GM19328 (cell line): ENCODE results near the gene TBC1D10B.
"Not testable (repeated sequence)": the region's sequence is repeated elsewhere in the genome, so short reads cannot be mapped to it uniquely, and the experiment has no call there.

ENCODE experiments used
- ATAC-seq: cut with Tn5 transposase; IDR thresholded peaks from one replicate; pipeline ENCODE4 v1.9.1; 2021; ENCODE audit warnings: mild to moderate bottlenecking, moderate library complexity; ENCODE audit not compliant: unreplicated experiment

TBC1D10B gene

GRCh38 chr16:30356401-30357084 is 13.8 kb downstream of the TBC1D10B start:
- no peak for ATAC-seq

GRCh38 chr16:30355954-30356308 is 14.4 kb downstream of the TBC1D10B start:
- ATAC-seq: no peak

DNA sequence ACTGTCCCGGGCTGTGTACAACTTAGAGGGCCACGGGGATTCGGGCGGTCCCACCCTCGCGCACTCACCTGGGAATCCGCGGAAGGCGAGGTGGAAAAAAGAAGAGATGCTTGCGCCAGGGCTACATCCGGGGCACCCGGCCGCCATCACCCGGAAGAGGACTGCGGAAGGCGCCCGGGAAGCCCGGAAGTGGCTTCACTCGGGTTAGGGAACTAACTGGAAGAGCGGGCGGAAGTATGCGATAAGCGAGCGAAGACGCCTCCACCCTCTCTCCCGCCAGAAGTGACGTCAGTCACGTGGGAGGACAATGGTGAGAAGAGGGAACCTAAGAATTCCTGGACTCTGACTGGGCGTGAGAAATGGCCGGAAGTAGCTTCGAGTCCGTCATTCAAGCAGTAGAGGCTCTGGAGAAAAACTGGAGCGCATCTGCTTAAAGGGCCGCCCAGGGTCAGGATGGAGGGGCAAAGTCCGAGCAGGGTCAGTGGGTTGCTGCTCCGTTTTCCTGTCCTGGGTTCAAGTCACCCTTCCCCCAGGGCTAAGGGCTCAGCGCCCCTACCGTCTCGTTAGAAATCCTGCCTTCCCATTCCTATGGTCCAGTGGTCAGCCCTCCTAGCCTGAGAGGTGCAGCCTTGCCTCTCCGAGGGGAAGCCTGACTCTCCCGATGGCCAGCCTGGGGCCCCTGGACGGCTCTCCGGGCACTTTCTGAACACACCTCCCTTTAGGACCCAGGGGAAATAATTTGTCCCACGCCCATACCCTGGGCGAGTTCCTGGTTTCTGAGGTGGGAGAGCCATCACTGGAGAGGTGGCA is 14.9 kb downstream of the TBC1D10B start, which contains the start of gene CD2BP2:
TSS of gene CD2BP2 (minus strand) at position 165 of the 810 bp plus-strand sequence. CDS start 627 bp downstream, outside the sequence.
- peak; percentile 62 for ATAC-seq

DNA sequence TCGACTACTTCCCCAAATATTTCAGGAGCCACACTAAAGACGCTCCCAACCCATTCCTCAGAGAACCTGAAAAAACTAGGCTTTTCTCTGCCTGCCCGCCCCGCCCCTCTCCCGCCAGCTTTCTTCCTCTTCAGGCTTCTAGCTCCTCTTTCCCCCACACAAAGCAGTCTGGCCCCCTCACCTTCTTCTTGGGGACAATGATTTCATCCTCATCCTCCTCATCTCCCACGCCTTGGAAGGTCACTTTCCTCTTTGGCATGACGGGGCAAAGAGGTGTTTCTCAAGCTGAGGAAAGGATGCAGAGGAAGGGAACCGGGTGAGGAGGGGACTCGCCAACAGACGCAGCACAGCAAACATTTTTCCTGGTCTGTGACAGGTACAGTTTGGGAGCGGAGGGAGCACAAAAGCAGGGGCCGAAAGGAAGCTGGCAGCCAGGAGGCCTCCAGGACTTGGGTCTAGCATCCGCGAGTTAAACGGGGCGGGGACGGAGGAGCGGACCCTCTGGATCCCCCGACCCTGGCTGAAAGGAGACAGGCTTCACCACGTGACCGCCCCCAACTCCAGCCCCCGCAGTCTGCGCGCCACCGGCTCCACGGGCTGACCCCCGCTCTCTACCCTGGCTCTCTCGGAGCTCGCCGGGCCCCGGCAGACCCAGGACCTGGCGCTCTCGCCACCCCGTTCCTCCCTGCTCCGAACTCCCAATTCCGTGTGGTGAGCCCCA is 15.7 kb downstream of the TBC1D10B start:
- peak; percentile 23 for ATAC-seq

DNA sequence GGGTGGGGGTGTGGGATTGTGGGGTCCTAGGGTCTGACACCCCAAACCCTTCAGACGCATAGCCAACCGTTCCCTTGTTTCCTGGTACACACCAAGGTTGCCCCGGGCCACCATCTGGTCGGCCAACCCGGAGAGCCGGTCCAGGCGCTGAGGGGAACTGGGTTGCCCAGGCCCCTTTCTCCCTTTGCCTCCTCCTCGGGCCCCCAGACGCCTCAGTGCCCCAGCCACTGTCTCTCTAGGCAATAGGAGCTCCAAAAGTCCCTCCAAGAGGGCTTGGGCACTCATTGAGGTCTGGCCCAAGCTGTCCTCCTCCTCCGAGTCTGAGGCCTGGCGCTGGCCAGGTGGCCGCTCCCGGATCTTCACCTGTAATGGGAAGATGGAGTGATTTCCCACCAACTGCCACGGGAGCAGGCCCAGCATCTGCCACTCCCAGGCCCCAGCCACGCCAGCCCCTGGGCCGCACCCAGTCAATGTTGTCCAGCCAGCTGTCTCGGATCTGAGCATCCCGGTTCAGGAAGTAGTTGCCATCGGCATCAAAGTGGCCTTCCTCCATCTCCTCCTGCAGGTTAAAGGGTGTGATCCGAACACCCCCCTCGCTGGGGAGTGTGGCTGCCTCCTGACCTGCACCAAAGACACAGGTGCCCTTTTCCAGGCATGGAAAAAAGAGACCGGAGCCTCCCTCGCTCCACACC is 16.7 kb downstream of the TBC1D10B start:
- no peak for ATAC-seq

DNA sequence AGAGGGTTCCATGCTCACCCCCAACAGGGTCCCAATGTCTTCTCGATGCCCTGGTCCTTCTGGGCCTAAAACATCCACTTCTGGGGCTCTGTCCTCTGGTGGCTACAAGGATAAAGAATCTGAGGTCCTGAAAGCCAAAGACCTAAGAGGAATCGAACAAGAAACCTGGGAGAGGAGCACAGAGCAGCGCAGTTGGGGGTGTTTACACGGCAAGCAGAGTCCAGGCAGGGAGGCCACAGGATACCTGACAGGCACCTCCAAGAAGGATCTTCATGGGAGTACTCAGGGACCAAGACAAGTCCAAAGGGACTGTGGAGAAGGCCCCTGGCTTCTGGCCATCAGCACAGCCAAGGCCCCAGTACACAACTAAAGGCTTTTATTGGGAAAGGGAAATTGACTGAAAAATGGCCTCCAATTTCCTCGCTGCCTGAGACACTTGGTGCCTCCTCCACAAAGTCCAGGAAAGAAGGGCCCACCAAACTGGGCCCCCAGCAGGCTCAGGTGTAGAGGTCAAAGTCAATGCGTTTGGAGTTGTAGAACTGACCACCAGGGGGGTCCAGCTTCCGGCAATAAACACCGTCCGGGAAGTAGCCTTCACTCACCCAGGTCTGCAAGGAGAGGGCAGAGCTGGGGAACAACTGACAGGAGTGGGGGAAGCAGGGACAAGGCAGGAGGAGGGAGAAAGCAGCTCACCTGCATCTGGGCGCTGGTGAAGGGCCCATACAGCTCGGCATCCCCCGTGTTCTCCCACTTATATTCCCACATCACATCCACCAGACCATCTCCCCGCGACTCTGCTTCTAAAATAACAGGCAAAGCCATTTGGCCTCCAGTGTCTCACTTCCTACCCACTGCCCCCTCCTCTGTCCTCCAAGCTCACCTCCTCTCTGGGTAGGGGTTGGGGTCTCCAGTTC is 17.5 kb downstream of the TBC1D10B start:
- no peak for ATAC-seq

DNA sequence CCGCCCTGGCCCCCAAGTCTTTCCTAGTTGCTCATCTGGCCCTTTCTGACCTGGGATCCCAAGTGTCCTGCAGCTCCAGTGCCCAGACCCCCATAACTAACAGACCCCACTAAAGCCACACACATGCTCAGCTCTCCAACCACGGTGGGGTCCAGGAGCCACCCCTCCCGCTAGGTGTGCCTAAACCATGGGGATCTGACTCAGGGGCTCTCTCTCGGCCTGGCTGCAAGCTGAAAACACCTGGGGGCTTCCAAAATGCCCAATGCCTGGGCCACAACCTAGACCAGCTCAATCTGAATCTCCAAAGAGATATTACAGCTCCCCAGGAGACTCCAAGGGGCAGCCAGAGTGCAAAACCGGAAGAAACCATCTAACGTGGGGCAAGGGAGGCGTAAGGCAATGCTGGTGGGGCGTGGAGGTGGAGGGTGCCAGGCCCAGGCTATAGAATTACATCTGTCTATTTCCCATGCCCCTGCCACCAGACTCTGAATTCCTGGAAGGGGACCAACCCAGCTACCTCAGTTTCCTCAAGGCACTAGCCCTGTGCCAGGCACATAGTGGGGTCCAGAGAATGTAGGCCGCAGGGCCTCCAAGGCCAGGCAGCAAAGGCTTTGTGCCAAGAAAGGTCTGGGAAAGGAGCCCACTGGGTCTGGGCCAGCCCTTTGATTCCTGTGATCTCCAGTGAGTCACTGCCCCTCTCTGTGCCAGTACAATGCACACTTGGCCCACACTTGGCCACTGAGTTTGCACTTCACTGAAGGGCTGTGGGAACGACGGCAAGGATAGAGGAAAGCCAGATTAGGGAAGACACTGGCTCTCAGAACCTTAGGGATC is 18.5 kb downstream of the TBC1D10B start:
- ATAC-seq: no peak

GRCh38 chr16:30351001-30351441 is 19.3 kb downstream of the TBC1D10B start:
- no peak for ATAC-seq

DNA sequence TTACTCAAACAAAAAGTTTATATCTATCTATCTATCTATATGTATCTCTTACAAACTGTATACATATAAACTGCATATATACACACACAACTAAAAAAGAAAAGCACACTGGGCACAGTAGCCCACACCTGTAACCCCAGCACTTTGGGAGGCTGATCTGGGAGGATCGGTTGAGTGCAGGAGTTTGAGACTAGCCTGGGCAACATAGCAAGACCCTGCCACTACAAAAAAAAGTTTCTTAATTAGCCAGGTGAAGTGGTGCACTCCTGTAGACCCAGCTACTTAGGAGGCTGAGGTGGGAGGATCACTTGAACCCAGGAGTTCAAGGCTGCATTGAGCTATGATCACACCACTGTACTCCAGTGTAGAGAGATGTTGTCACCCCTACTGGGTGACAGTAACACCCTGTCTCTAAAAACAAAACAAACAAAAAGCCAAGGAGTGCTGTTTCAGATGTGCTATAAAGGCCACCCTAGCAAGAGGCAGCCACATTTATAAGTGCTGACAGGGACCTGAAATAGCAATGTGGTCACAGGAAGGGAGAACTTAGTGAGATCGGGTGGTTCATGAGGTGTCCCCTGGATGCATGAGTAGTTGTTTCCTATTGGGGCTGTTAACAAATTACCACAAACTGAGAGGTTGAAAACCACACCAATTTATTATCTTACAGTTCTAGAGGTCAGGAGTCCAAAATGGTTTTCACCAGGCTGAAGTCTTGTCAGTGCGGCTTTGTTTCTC is 20.0 kb downstream of the TBC1D10B start:
- no peak for ATAC-seq

- no peak for ATAC-seq
Measured at GRCh38 chr16:30349675-30350074, 20.6 kb downstream of the TBC1D10B start.

DNA sequence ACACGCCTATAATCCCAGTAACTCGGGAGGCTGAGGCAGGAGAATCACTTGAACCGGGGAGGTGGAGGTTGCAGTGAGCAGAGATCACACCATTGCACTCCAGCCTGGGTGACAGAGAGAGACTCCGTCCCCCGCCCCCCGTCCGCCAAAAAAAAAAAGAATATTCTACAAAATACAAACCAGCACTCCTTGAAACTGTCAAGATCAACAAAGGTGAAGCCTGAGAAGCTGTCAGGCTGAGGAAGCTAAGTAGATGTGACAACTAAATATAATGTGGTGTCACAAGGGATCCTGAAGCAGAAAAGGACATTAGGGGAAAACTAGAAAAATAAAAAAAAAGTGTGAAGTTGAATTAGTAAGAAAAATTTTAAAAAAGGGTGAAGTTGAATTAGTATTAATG is 21.4 kb downstream of the TBC1D10B start:
- no peak for ATAC-seq

DNA sequence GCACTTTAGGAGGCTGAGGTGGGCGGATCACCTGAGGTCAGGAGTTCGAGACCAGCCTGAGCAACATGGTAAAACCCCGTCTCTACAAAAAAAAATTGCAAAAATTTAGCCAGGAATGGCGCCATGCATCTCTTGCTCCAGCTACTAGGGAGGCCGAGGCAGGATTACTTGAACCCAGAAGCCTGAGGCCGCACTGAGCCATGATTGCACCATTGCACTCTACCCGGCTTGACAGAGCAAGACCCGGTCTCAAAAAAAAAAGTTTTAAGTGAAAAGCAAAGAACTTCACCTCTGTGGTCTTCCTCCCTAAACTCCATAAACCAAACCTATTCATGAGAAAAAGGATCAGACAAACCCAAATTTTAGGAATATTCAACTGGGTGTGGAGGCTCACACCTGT is 22.2 kb downstream of the TBC1D10B start:
- ATAC-seq: no peak

DNA sequence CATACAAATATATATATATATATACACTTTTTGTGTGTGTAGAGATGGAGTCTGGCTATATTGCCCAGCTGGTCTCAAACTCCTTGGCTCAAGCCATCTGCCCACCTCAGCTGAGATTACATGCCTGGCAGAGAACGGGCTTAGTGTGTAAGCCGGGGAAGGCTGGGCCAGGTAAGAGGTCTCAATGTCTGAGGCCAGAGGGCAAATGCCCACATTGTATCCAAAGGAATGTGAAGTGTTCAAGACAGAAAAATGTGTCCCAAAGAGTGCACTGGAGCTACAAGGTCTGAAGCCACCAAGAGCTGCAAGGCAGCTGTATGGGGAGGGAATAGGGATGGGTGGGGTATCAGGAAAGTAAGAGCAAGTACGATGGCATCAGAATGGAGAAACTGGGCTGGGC is 24.0 kb downstream of the TBC1D10B start:
- ATAC-seq: no peak

- ATAC-seq: not testable (repeated sequence)
Measured at GRCh38 chr16:30343491-30343820, 26.8 kb downstream of the TBC1D10B start.

DNA sequence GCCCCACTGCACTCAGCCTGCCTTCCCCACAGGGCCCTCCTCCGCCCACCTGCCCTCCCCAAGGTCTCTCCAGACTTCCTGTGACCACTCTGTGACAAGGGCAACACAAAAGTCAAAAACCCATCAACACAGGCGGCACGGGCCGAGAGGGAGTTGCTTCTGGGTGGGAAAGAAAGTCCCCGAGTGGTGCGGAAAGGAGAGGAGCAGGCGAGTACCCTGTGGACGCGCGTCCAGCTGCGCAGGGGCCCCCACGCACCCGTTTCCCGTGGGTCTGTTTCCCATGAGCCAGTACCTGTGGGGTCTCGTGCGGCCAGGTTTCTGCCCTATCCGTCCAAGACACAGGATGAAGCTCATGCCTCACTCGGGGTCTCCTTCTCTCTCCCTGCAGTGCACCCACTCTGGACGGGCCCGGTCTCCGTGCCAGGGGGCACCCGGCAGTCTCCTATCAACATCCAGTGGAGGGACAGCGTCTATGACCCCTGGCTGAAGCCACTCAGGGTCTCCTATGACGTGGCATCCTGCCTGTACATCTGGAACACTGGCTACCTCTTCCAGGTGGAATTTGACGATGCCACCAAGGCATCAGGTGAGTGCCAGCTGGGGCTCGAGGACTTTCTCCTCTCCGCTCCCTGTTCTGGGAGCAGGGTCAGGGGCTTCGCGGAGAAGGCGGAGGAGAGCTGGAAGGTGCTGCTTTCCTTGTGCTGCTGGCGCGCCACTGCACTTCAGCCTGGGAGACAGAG is 27.4 kb downstream of the TBC1D10B start:
- ATAC-seq: no peak

DNA sequence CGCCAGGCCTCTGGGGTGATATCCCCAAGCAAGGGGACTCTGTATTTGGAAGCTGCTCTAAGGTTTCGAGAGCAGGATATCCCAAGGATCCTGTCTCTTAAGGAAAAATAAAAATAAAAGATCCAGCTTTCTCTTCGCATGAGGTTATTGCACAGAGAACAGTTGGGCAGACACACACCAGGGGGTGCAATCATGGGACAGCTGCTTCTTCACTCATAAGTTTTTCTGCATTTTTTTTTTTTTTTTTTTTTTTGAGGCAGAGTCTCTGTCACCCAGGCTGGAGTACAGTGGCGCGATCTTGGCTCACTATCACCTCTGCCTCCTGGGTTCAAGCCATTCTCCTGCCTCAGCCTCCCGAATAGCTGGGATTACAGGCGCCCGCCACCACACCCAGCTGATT is 28.3 kb downstream of the TBC1D10B start:
- not testable (repeated sequence) for ATAC-seq

DNA sequence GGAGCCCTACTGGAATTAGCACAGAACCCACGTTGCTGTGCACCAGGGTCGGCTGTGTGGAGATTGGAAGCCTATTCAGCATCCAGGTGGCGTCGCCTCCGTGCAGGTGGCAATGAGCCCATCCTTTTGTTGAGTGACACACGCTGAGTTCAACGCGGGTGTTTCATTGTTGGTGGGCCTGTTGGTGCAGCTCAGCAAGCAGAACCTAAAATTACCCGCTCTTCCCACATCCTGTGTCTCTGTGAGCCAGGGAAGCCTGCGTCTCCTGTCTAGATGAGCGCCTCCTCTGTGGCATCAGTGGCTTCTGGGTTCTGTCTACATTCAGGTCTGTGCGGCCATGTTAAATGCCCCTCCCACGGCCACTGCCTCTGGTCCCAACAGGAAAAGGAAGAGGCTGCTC is 29.7 kb downstream of the TBC1D10B start:
- no peak for ATAC-seq

- ATAC-seq: not testable (repeated sequence)
Measured at GRCh38 chr16:30338715-30339114, 31.6 kb downstream of the TBC1D10B start.
